Measurements from ENCODE around the gene TOPORS. TPM values are rescaled to one million over a fixed set of nuclear protein-coding genes. Genes with fewer than 3 reads are reported as not detected.
"Not testable (repeated sequence)": the region's sequence is repeated elsewhere in the genome, so short reads cannot be mapped to it uniquely, and the experiment has no call there.

TOPORS gene
- 25.1 and 44.5 TPM in 2 replicates for total RNA-seq

GRCh38 chr9:32552172-32552872 is at the start of gene TOPORS, which contains the start of gene SMIM27:
Gene TOPORS (minus strand): TSS chr9:32552586. CDS start chr9:32552436, 150 bp downstream.
Gene SMIM27 (plus strand): TSS chr9:32552327. CDS start chr9:32552435, 108 bp downstream.
- H3K4me3 ChIP-seq (ENCODE audit: low read depth, low read length) = peak within 1 kb of the TSS; percentile 89
- DNase-seq (ENCODE audit: low read depth) = peak; percentile 90
- TF ChIP-seq, protein P1, sequence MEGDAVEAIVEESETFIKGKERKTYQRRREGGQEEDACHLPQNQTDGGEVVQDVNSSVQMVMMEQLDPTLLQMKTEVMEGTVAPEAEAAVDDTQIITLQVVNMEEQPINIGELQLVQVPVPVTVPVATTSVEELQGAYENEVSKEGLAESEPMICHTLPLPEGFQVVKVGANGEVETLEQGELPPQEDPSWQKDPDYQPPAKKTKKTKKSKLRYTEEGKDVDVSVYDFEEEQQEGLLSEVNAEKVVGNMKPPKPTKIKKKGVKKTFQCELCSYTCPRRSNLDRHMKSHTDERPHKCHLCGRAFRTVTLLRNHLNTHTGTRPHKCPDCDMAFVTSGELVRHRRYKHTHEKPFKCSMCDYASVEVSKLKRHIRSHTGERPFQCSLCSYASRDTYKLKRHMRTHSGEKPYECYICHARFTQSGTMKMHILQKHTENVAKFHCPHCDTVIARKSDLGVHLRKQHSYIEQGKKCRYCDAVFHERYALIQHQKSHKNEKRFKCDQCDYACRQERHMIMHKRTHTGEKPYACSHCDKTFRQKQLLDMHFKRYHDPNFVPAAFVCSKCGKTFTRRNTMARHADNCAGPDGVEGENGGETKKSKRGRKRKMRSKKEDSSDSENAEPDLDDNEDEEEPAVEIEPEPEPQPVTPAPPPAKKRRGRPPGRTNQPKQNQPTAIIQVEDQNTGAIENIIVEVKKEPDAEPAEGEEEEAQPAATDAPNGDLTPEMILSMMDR (IDR thresholded peaks at IDR 0.05; ENCODE audit: insufficient read depth, low read depth, low read length) = no peak

- H3K4me3 ChIP-seq (ENCODE audit: low read depth, low read length); DNase-seq (ENCODE audit: low read depth): not testable (repeated sequence)
Observed at GRCh38 chr9:32599021-32599420, 46.6 kb upstream of the TOPORS start.

DNA sequence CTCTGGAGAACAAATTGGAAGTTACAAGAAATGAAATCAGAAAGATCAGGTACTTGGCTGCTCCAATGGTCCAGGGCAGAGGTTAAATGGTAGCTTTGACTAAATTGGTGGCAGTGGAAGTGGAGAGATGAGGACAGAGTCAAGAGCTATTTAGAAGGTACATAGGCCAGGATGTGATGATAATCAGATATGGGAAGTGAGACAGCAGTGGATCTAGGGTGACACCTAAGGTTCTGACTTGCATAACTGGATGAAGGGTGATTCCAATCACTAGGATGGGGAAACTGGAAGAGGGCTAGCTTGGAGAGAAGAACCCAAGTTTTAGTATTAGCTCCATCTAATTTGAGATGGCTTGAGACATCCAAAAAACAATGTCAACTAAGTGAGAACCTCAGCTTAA is 44.5 kb upstream of the TOPORS start:
- DNase-seq (ENCODE audit: low read depth) = no peak
- TF ChIP-seq, protein P1 (IDR thresholded peaks at IDR 0.05; ENCODE audit: insufficient read depth, low read depth, low read length) = no peak
- H3K4me3 ChIP-seq (ENCODE audit: low read depth, low read length) = no peak overlapping the region

DNA sequence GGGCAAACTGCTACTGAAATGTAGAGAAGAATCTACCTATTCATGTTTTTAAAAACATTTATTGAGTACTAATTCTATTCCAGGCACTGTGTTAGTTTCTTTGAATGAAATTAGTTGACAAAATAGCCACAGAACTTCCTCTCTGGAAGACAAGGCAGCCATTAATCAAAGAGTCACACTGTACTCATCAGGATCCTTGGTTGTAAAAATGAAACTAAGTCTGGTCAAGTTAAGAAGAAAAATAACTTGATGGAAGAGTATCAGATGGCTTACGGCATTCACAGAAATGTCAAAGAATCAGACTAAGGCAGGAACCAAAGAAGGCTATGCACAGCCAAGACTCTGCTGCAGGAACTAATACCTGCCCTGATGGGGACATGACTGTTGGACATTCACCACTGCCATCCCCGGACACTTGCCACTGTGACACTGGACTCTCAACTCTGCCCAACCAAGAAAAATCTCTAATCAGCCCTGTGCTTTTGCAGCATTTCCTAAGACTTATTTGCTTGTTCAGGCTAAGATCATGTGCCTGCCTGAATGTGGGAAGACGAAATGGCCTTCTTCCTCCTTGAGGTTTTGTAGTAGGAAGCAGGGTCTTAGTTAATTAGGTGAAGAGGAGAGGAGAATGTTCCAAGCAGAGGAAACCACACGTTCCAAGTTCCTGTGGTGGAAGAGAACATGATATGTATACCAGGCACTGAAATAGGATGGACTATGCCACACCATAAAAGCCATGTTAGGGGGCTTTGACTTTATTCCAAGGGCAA is 43.9 kb upstream of the TOPORS start:
- DNase-seq (ENCODE audit: low read depth) = no peak
- no peak overlapping the region for H3K4me3 ChIP-seq (ENCODE audit: low read depth, low read length)
- TF ChIP-seq, protein P1 (IDR thresholded peaks at IDR 0.05; ENCODE audit: insufficient read depth, low read depth, low read length) = no peak

- DNase-seq (ENCODE audit: low read depth) = no peak
- H3K4me3 ChIP-seq (ENCODE audit: low read depth, low read length) = no peak overlapping the region
- TF ChIP-seq, protein P1 (IDR thresholded peaks at IDR 0.05; ENCODE audit: insufficient read depth, low read depth, low read length) = no peak
Observed at GRCh38 chr9:32590898-32591297, 38.5 kb upstream of the TOPORS start.

DNA sequence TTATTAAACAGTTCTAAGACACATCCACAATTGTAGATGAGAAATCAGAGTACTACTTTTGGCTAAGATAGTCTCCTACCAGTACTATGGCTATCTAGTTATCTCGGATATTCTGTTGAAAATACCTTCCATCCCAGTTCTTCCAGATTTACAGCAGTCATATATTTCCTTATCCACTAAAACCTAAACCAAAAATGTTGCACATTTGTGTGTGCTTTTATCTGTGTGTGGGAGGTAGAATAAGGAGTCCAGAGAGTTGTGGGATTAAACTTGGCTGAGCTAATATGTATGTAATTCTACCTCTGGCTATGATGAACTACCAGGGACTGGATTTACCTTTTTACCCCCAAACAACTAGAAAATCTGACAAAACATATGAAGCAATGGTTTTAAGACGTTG is 38.1 kb upstream of the TOPORS start:
- TF ChIP-seq, protein P1 (IDR thresholded peaks at IDR 0.05; ENCODE audit: insufficient read depth, low read depth, low read length) = no peak
- no peak overlapping the region for H3K4me3 ChIP-seq (ENCODE audit: low read depth, low read length)
- no peak for DNase-seq (ENCODE audit: low read depth)

GRCh38 chr9:32589083-32589723 is 36.8 kb upstream of the TOPORS start:
- TF ChIP-seq, protein P1 (IDR thresholded peaks at IDR 0.05; ENCODE audit: insufficient read depth, low read depth, low read length) = peak; percentile 58
- peak; percentile 64 for DNase-seq (ENCODE audit: low read depth)
- no peak overlapping the region for H3K4me3 ChIP-seq (ENCODE audit: low read depth, low read length)
